ENCODE results near the gene HSF4. TPM values are rescaled to one million over a fixed set of nuclear protein-coding genes. Genes with fewer than 3 reads are reported as not detected.
A peak's percentile ranks its signal among the peaks of the same experiment; 100 is the strongest.

Gene HSF4
- total RNA-seq, 1 experiment from 2014 or later, result 13.9 TPM

DNA sequence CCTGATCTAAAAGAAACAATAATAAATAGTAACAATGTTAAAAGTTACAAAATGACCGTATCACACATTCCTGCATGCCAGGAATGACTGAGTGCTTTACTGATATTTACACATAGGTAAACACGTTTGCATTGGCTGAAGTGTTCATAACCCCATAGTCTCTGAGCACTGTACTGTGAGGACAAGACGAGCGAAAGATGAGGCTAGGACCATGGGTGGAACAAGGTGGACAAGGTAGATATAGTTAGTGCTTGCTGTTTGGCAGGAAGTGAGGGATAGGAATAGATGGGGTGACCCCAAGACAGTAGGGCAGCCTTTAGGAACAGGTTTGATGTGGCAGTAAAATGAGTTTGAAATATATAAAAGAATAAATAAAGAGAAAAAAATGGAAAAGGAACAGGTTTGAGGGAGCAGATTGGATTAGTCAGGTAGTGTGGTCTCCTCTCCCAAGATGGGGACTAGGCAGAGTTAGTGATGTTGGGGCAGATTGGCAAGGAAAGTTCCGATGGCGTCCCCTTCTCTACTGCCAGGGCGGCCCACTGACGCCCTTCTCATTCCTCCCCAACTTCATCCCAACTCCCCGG is 27.0 kb downstream of the HSF4 start:
- CTCF ChIA-PET, result no interaction called here
- no TSS peak for BruUV-seq (replicated peaks)
- Histone ChIP-seq H3K9me3 (ENCODE audit: low read depth, low read length, poor library complexity, severe bottlenecking) (no peaks in the 10 kb centered on the region), H3K4me1 (ENCODE audit: insufficient read depth, low read length, poor library complexity, severe bottlenecking) (peaks cover 18% of the 10 kb centered on the region), H3K4me3 (ENCODE audit: low read depth, low read length, poor library complexity, severe bottlenecking) (peak overlapping the region; percentile 98), H3K27me3 (replicated peaks; ENCODE audit: insufficient read depth, low read depth, low read length, poor library complexity) (no peaks in the 10 kb centered on the region), H3K27ac (ENCODE audit: low read depth, low read length, poor library complexity, severe bottlenecking) (peak overlapping the region; percentile 85), H3K36me3 (ENCODE audit: insufficient read depth, low read length, poor library complexity, severe bottlenecking) (peaks cover 33% of the 10 kb centered on the region)
- DNase-seq (ENCODE audit: low spot score), result no peak
- no peak for TF ChIP-seq EZH2 (IDR thresholded peaks at IDR 0.05; ENCODE audit: borderline replicate concordance, low read depth, low read length, poor library complexity, severe bottlenecking)
- TF ChIP-seq, protein P1, sequence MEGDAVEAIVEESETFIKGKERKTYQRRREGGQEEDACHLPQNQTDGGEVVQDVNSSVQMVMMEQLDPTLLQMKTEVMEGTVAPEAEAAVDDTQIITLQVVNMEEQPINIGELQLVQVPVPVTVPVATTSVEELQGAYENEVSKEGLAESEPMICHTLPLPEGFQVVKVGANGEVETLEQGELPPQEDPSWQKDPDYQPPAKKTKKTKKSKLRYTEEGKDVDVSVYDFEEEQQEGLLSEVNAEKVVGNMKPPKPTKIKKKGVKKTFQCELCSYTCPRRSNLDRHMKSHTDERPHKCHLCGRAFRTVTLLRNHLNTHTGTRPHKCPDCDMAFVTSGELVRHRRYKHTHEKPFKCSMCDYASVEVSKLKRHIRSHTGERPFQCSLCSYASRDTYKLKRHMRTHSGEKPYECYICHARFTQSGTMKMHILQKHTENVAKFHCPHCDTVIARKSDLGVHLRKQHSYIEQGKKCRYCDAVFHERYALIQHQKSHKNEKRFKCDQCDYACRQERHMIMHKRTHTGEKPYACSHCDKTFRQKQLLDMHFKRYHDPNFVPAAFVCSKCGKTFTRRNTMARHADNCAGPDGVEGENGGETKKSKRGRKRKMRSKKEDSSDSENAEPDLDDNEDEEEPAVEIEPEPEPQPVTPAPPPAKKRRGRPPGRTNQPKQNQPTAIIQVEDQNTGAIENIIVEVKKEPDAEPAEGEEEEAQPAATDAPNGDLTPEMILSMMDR (conservative IDR thresholded peaks at IDR 0.05; ENCODE audit: low read depth, low read length), result no peak
- intact Hi-C loops (cut with micrococcal nuclease; ENCODE audit: unreplicated experiment), result no loop called here
- POLR2A ChIA-PET (ENCODE audit: low non-redundant PET), result no interaction called here

DNA sequence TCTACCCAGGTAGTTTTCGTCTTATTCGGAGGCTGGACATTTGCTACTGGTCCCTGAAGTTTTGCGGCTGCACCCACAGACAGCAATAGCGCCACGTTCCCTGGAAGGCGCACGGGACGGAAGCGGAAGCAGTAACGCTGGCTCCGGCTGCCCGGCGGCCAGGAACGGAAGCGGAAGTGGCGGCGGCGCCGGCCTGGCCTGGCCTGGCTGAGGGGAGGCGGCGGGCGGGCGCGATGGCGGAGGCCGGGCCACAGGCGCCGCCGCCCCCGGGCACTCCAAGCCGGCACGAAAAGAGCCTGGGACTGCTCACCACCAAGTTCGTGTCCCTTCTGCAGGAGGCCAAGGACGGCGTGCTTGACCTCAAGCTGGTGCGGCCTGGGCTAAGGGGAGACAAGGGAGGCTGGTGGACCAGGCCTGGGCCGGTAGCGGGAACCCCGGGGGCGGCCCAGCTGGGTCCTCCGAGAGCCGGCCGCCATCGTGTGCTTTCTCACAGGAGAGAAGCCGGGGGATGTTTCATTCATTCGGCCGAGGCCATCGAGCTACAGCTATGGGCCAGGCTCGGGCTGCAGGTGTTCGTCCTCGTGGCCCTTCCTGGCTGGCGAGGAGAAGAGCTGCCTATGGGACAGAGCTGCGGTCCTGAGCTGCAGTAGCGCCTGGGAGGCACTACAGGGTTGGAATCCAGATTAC is 27.6 kb downstream of the HSF4 start, which contains the start of gene E2F4:
Gene E2F4 (plus strand): TSS at position 161 of the 687 bp plus-strand sequence. CDS start 73 bp downstream, at position 234.
- ChIA-PET CTCF (interaction anchor here (0.6 kb wide), 1 partner anchor 135 kb away, joined by 3 read pairs; the partner anchor contains the start of genes KCTD19 and LRRC36), POLR2A (ENCODE audit: low non-redundant PET) (no interaction called here)

DNA sequence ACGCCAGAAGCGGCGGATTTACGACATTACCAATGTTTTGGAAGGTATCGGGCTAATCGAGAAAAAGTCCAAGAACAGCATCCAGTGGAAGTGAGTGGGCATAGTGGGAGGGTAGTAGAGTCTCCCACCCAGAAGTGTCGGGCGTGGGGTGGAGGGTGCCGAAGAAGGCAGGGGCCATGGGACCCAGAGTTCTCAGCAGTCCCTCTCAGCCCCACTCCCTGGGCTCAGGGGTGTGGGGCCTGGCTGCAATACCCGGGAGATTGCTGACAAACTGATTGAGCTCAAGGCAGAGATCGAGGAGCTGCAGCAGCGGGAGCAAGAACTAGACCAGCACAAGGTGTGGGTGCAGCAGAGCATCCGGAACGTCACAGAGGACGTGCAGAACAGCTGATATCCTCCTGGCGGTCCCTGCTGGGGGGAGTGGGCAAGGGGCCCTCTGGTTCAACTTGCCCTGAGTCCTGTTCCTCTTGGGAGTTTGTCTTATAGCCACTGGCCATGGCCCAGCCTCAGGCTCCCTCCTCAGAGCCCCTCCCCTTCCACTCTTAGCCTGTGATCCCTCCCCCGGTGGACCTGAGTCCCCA is 28.3 kb downstream of the HSF4 start:
- TF ChIP-seq EZH2 (IDR thresholded peaks at IDR 0.05; ENCODE audit: borderline replicate concordance, low read depth, low read length, poor library complexity, severe bottlenecking), result no peak
- TF ChIP-seq, protein P1 (conservative IDR thresholded peaks at IDR 0.05; ENCODE audit: low read depth, low read length), result no peak
- Histone ChIP-seq H3K27ac (ENCODE audit: low read depth, low read length, poor library complexity, severe bottlenecking) (peak overlapping the region; percentile 85), H3K36me3 (ENCODE audit: insufficient read depth, low read length, poor library complexity, severe bottlenecking) (peaks cover 45% of the 10 kb centered on the region), H3K27me3 (replicated peaks; ENCODE audit: insufficient read depth, low read depth, low read length, poor library complexity) (no peaks in the 10 kb centered on the region), H3K4me1 (ENCODE audit: insufficient read depth, low read length, poor library complexity, severe bottlenecking) (peaks cover 18% of the 10 kb centered on the region), H3K4me3 (ENCODE audit: low read depth, low read length, poor library complexity, severe bottlenecking) (peak overlapping the region; percentile 98), H3K9me3 (ENCODE audit: low read depth, low read length, poor library complexity, severe bottlenecking) (no peaks in the 10 kb centered on the region)
- ChIA-PET POLR2A (ENCODE audit: low non-redundant PET) (no interaction called here), CTCF (interaction anchor here (0.6 kb wide), 1 partner anchor 134 kb away, joined by 3 read pairs; the partner anchor contains the start of genes KCTD19 and LRRC36)
- no TSS peak for BruUV-seq (replicated peaks)
- no peak for DNase-seq (ENCODE audit: low spot score)
- intact Hi-C loops (cut with micrococcal nuclease; ENCODE audit: unreplicated experiment), result no loop called here

More for the DNA sequence above, 27.6 kb downstream of the HSF4 start, which contains the start of gene E2F4:
- TSS peak; percentile 58 for BruUV-seq (replicated peaks)
- Histone ChIP-seq H3K36me3 (ENCODE audit: insufficient read depth, low read length, poor library complexity, severe bottlenecking) (peaks cover 39% of the 10 kb centered on the region), H3K27ac (ENCODE audit: low read depth, low read length, poor library complexity, severe bottlenecking) (peak within 1 kb of the TSS; percentile 85), H3K27me3 (replicated peaks; ENCODE audit: insufficient read depth, low read depth, low read length, poor library complexity) (no peaks in the 10 kb centered on the region), H3K9me3 (ENCODE audit: low read depth, low read length, poor library complexity, severe bottlenecking) (no peaks in the 10 kb centered on the region), H3K4me3 (ENCODE audit: low read depth, low read length, poor library complexity, severe bottlenecking) (peak within 1 kb of the TSS; percentile 98), H3K4me1 (ENCODE audit: insufficient read depth, low read length, poor library complexity, severe bottlenecking) (peaks cover 18% of the 10 kb centered on the region)
- TF ChIP-seq, protein P1 (conservative IDR thresholded peaks at IDR 0.05; ENCODE audit: low read depth, low read length), result no peak
- TF ChIP-seq EZH2 (IDR thresholded peaks at IDR 0.05; ENCODE audit: borderline replicate concordance, low read depth, low read length, poor library complexity, severe bottlenecking), result no peak
- peak; percentile 95 for DNase-seq (ENCODE audit: low spot score)
- intact Hi-C loops (cut with micrococcal nuclease; ENCODE audit: unreplicated experiment), result no loop called here

All from A673 (cell line).